ENCODE data around the gene U2AF2. TPM values are rescaled to one million over a fixed set of nuclear protein-coding genes. Genes with fewer than 3 reads are reported as not detected.

The U2AF2 gene
- total and polyA plus RNA-seq, 9 of the 15 experiments (the other 6 are each of a cell fraction or from before 2014, with no cell fraction given): 3.0 to 331 (median 157) TPM

- TF ChIP-seq ZNF778 (CRISPR knock-in tag; IDR thresholded peaks at IDR 0.05) (no peak), EP400 (IDR thresholded peaks at IDR 0.05) (no peak)
Measured at GRCh38 chr19:55684946-55685681, 30.3 kb downstream of the U2AF2 start (continued).

GRCh38 chr19:55685776-55686175, 30.9 kb downstream of the U2AF2 start:
- H3K9me1 ChIP-seq (ENCODE audit: control insufficient read depth, insufficient read depth, low read length): no peaks in the 10 kb centered on the region
- H3K79me2 ChIP-seq (ENCODE audit: control insufficient read depth, insufficient read depth, low read length): peaks cover 32% of the 10 kb centered on the region
- 93% methylated on average over 5 of the region's 6 CpGs for WGBS (ENCODE audit: insufficient coverage, low coverage, missing lambda C conversion rate)
- DNase-seq (ENCODE audit: extremely low read depth in 1 of 4, low spot score in 3 of 4) (no peak), FAIRE-seq (no peak), ATAC-seq (no peak)
- peaks cover 39% of the 10 kb centered on the region for H4K20me1 ChIP-seq (replicated peaks; ENCODE audit: control insufficient read depth, insufficient read depth, low read length)
- no peak overlapping the region for H3K4me3 ChIP-seq
- BruUV-seq (replicated peaks): no TSS peak
- TF ChIP-seq ARHGAP35 (IDR thresholded peaks at IDR 0.05; ENCODE audit: partially characterized antibody) (no peak), CHD2 (IDR thresholded peaks at IDR 0.05; ENCODE audit: low read depth, low read length) (no peak)
- intact Hi-C loops (cut with micrococcal nuclease): no loop called here
- H3K4me1 ChIP-seq (replicated peaks in 1 of 2; ENCODE audit: control insufficient read depth in 2 of 2, insufficient read depth in 2 of 2, low read length in 2 of 2): peaks cover 0 to 55% of the 10 kb centered on the region in 2 experiments; a peak in 3 of 5 replicates
- H3K4me2 ChIP-seq (ENCODE audit: insufficient read depth, low read length): no peak overlapping the region
- in situ Hi-C loops (cut with MboI): no loop called here
- no peaks in the 10 kb centered on the region for H3K27me3 ChIP-seq (ENCODE audit: control insufficient read depth in 2 of 2, insufficient read depth in 2 of 2, low read length in 2 of 2)
- H3K9ac ChIP-seq (ENCODE audit: insufficient read depth in 1 of 2, low read depth in 2 of 2, low read length in 2 of 2): no peak overlapping the region
- POLR2A ChIA-PET: no interaction called here
- CTCF ChIA-PET (ENCODE audit: low intra/inter-chr PET ratio): interaction anchor here (0.6 kb wide), 1 partner anchor 24 kb away, joined by 4 read pairs; no protein-coding TSS in a partner anchor
- H3K9me3 ChIP-seq (replicated peaks; ENCODE audit: control insufficient read depth, insufficient read depth, low read depth, low read length): no peaks in the 10 kb centered on the region
- no peak overlapping the region for H2AFZ ChIP-seq (ENCODE audit: low read depth, low read length)
- H3K36me3 ChIP-seq (ENCODE audit: control insufficient read depth, insufficient read depth, low read length): peaks cover 86% of the 10 kb centered on the region; the same call in 2 of the 3 replicates
- H3K27ac ChIP-seq (ENCODE audit: extremely low read depth, low read depth, low read length): no peak overlapping the region

Measured in K562 (cell line).